Stimulated activated CD4-positive, alpha-beta T cell treated with anti-CD3 and anti-CD28 coated beads, Interleukin-1b, Interleukin-23, amount 100 ng/mL, for 24 hours (primary cell): ENCODE measurements around the gene GATC.
"Not testable (repeated sequence)": the region's sequence is repeated elsewhere in the genome, so short reads cannot be mapped to it uniquely, and the experiment has no call there.

Experiments
- DNase-seq, 4 experiments: peaks; one replicate each; pipeline ENCODE4 v3.0.0-alpha.2; 2020; ENCODE audit warnings: low read depth in 4 of 4, low spot score in 1 of 4

Gene GATC

DNA sequence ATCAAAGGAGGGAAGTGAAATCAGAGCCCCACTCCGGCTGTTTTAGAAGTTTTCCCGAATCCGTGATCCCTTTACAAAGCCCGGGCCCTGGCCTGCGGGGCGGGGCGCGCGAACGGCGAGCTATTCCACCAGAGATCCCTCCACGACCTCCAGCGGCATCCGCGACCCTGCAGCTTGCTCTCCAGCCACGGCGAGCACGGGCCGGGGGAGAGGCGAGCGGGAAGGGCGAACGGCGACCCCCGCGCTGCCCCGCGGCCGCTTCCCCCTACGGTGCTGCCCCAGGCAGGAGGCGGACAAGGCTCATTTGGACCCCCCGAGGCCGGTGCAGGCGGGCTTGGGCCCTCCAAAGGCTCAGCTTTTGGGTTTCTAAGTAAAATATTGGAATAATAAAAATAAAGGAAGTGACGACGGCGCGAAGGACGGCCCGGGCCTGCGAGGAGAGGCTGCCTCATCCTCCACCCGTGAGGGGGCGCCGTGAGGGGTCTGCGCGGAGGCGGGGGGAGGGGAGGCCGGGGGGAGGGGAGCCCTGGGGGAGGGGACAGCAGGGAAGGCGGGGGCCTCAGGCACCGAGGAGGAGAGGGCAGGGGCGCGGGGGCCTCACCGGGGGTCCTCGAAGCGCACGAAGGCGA, 22.7 kb downstream of the GATC start:
- peak in 2 of 4 experiments; percentile 34 to 42 for DNase-seq

GRCh38 chr12:120469450-120470149, 23.4 kb downstream of the GATC start, which contains the start of gene SRSF9:
Gene SRSF9 (minus strand): TSS chr12:120469748. CDS start chr12:120469609, 139 bp downstream.
- peak; percentile 90 to 96 (median 94) for DNase-seq

DNA sequence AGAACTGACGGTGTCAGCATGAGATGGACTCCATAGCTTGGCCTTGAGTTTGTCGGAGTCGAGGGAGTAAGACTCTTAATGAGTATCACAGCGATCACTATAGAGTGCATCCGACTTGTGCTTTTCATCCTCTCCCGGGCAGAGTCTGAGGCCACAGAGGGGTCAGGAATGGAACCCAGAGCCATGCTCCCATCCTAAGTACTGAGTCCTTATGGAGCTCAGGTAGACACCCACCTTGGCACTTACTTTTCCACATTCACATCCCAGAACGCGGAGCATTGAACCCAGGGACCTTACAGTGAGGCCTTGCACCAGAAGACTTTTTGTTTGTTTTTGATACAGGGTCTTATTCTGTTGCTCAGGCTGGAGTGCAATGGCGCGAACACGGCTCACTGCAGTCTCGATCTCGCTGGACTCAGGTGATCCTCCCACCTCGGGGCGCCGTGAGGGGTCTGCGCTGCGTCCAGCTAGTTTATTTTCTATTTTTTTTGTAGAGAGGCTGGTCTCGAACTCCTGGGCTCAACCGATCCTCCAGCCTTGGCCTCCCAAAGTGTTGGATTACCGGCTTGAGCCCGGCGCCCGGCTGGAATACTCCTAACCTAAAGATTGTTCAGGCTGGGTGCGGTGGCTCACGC, 24.0 kb downstream of the GATC start:
- no peak for DNase-seq

- DNase-seq = no peak
Observed at GRCh38 chr12:120472521-120472920, 26.3 kb downstream of the GATC start.

DNA sequence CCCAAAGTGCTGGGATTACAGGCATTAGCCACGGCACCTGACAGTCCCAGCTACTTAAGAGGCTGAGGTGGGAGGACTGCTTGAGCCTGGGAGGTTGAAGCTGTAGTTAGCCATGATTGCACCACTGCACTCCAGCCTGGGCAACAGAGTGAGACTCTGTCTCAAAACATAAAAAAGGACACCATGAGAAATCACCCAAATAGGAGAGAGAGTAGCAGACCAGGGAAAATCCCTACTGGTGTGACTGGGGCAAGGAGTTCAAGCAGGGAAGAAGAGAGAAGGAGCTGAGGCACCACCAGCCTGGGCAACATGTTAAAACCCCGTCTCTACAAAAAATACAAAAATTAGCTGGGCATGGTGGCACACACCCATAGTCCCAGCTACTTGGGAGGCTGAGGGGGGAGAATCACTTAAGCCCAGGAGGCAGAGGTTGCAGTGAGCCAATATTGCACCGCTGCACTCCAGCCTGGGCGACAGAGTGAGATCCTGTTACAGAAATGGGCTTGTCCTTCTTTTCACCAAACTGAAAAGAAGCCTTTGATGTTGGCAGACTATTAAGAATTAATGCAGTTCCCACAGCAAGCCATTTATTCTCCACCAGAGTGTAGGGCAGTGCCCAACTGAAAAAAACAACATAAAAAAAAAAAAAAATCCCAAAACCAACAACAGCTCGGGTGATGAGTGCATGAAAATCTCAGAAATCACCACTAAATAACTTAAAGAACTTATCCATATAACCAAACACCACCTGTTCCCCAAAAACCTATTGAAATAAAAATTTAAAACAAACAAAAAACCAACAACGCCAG, 27.8 kb downstream of the GATC start:
- DNase-seq = no peak

- DNase-seq = no peak
Observed at GRCh38 chr12:120474616-120474960, 28.3 kb downstream of the GATC start.

- DNase-seq = no peak
Observed at GRCh38 chr12:120475643-120476042, 29.4 kb downstream of the GATC start.

DNA sequence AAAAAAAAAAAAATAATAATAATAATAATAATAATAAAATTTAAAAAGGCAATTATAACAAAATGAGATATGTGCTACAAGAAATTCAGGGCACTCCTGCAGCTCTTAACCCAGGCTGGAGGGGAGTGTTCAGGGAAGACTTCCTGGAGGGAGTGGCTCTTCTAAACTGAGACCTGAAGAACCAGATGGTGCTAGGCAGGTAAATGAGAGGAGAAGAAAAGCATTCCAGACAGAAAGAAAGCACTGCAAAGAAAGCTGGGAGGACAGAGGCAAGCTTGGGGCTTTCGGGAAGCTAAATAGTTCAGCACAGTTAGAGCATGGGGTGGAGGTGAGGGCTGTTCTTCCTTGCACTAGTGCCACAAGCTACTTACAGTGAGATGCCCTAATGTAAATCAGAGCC, 33.2 kb downstream of the GATC start:
- no peak for DNase-seq

DNA sequence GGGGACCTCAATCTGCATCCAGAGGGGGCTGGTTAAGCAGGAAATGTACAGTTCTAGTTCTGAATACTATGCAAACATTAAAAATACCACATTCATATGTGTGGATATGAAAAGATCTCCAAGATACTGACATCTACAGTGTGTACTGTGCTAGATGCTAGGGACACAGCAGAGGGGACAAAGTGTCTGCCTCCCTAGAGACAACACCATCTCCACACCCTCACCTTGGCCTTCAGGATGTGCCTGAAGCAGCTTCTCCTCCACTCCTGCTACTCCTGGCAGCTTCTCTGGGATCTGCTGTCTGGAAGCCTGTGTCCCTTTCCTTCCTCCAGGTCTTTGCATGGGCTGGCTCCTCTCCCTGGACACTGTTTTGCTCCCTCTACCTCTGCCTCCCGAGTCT, 34.0 kb downstream of the GATC start:
- no peak for DNase-seq

DNA sequence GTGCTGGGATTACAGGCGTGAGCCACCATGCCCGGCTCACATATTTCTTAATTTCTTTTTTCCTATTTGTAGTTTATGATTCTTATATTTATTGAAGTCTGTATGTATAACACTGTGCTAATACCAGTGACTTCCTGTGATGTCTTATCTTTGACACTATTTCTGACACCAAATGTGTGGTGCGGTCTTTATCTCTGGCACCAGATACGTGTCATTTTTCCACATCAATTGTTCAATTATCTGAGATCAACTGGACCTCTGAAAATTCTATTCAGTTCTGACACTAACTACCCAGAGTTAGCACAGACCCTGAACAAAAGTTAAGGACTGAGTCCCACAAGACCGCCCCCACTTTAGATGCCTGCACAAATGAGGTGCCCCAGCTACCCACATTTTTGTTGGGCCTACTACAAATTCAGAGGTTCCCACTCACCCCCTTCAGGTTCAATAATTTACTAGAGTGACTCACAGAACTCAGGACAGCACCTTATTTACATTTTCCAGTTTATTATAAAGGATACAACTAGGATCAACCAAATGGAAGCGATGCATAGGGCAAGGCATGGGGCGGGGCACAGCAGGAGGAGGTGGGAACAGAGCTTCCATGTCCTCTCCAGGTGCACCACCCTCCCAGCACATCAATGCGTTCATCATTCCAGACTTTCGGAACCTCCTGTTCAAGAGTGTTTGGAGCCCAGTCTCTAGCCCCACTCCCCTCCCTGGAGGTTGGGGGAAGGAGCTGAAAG, 35.0 kb downstream of the GATC start:
- no peak for DNase-seq

GRCh38 chr12:120483621-120484020, 37.4 kb downstream of the GATC start:
- no peak for DNase-seq

- no peak for DNase-seq
Observed at GRCh38 chr12:120485961-120486881, 40.0 kb downstream of the GATC start.

- not testable (repeated sequence) for DNase-seq
Observed at GRCh38 chr12:120487552-120487951, 41.3 kb downstream of the GATC start.

- no peak for DNase-seq
Observed at GRCh38 chr12:120488057-120488640, 41.9 kb downstream of the GATC start.

DNA sequence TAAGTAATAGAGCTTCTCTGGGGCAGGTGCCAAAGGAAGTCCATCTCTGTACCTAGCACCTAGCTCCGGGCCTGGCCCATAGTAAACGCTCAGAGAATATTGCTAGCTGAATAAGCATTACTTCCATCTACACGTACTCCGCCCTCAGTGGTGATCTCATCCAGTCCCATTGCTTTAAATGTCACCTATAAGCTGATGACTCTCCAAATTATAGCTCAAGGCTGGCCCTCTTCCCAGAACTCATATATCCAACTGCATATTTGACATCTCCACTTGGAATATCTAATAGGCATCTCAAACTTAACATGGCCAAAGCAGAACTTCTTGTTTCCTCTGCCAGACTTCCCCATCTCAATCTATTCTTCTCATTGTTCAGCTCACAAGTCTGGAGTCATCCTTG, 42.8 kb downstream of the GATC start:
- DNase-seq = no peak

DNA sequence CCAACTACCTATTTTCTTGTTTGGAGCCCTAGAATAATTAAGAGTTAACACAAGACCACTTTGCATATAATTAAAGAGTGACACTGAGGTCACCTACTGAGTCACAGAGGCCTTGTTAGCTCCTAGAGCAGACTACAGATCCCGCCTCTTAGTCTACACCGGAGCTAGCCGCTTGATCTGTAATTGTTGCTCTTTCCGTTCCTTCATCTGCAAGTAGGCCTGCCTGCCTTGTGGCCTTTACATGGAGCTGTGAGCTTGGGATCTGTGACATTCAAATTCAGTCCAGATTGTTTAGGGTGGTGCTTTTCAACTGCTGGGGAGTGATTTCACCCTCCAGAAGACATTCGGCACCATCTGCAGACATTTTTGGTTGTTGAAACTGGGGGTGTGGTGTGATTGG, 44.1 kb downstream of the GATC start:
- DNase-seq = no peak

GRCh38 chr12:120490833-120491512, 44.7 kb downstream of the GATC start:
- DNase-seq = no peak

- no peak for DNase-seq
Observed at GRCh38 chr12:120495186-120495730, 49.0 kb downstream of the GATC start.
